ENCODE measurements around the gene SGMS1. TPM values are rescaled to one million over a fixed set of nuclear protein-coding genes. Genes with fewer than 3 reads are reported as not detected.

Gene SGMS1
- total and polyA plus RNA-seq, 2 donors (not counting 3 experiments of a cell fraction or from before 2014, with no cell fraction given), result 9.7 to 23.7 TPM

DNA sequence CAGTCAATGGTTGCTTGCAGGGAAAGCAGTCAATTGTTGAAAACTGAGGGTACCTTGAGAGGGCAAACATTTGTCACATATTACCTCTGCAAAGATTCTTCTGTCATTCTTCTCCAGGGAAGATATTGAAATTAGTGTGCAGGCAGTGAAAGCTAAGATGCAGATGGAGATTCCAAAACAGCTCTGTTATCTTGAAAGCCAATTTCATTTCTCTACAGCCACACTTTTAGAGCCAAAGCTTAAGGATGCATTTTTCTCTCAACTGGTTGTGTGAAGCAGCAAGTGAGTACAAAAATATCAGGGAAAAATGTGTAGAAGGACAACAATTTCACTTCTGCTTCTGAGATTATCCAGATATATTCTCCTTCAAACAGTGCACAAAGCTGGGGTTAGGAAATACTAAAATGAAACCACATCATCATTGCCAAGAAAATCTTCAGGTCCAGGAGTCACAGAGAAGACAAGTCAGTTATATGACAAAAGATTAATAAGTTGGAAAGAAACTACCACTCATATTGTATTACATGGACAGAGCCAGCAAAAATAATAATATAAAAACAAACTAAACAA, 16.3 kb downstream of the SGMS1 start:
- ChIA-PET POLR2A (no interaction called here), CTCF (no interaction called here)
- no peak overlapping the region for H3K4me3 ChIP-seq (replicated peaks in 1 of 3; ENCODE audit: insufficient read depth in 1 of 3, low read depth in 1 of 3, low read length in 3 of 3)
- DNase-seq (ENCODE audit: low read depth, low spot score) (no peak), FAIRE-seq (no peak)
- no TSS peak for BruUV-seq (replicated peaks)
- no peaks in the 10 kb centered on the region for H4K20me1 ChIP-seq (replicated peaks; ENCODE audit: control insufficient read depth, extremely low read depth, insufficient read depth, low read length)
- no peaks in the 10 kb centered on the region for H3K27me3 ChIP-seq (ENCODE audit: control insufficient read depth in 2 of 2, insufficient read depth in 2 of 2, low read length in 2 of 2)
- H3K9ac ChIP-seq (replicated peaks; ENCODE audit: extremely low read depth, insufficient read depth, low read length), result no peak overlapping the region
- TF ChIP-seq, protein P1, sequence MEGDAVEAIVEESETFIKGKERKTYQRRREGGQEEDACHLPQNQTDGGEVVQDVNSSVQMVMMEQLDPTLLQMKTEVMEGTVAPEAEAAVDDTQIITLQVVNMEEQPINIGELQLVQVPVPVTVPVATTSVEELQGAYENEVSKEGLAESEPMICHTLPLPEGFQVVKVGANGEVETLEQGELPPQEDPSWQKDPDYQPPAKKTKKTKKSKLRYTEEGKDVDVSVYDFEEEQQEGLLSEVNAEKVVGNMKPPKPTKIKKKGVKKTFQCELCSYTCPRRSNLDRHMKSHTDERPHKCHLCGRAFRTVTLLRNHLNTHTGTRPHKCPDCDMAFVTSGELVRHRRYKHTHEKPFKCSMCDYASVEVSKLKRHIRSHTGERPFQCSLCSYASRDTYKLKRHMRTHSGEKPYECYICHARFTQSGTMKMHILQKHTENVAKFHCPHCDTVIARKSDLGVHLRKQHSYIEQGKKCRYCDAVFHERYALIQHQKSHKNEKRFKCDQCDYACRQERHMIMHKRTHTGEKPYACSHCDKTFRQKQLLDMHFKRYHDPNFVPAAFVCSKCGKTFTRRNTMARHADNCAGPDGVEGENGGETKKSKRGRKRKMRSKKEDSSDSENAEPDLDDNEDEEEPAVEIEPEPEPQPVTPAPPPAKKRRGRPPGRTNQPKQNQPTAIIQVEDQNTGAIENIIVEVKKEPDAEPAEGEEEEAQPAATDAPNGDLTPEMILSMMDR (IDR thresholded peaks at IDR 0.05; ENCODE audit: extremely low read depth in 1 of 2, insufficient read depth in 1 of 2, low read depth in 1 of 2, low read length in 2 of 2), result no peak
- TF ChIP-seq FOS (IDR thresholded peaks at IDR 0.05; ENCODE audit: borderline replicate concordance, insufficient read depth, low read length) (no peak), GATA2 (IDR thresholded peaks at IDR 0.05; ENCODE audit: insufficient read depth, insufficient read length, low read depth, low read length) (no peak), JUN (IDR thresholded peaks at IDR 0.05; ENCODE audit: borderline replicate concordance, insufficient read depth, insufficient read length, low read depth) (no peak), MYC (IDR thresholded peaks at IDR 0.05; ENCODE audit: low read depth, low read length) (no peak), POLR2A (IDR thresholded peaks at IDR 0.05; ENCODE audit: low read depth, low read length) (no peak), POLR2AphosphoS5 (IDR thresholded peaks at IDR 0.05; ENCODE audit: insufficient read depth, low read depth, low read length) (no peak), EZH2 (IDR thresholded peaks at IDR 0.05; ENCODE audit: borderline replicate concordance, low read depth, low read length, severe bottlenecking) (no peak)
- TF ChIP-seq, protein P2, sequence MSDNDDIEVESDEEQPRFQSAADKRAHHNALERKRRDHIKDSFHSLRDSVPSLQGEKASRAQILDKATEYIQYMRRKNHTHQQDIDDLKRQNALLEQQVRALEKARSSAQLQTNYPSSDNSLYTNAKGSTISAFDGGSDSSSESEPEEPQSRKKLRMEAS (IDR thresholded peaks at IDR 0.05; ENCODE audit: insufficient read depth, insufficient read length), result no peak
- H3K4me2 ChIP-seq (ENCODE audit: insufficient read depth, low read length), result no peak overlapping the region
- H2AFZ ChIP-seq (ENCODE audit: low read depth, low read length), result no peak overlapping the region
- intact Hi-C loops (cut with micrococcal nuclease), result no loop called here
- H3K36me3 ChIP-seq (ENCODE audit: control insufficient read depth in 2 of 2, extremely low read depth in 1 of 2, insufficient read depth in 2 of 2, low read length in 2 of 2), result no peaks in the 10 kb centered on the region
- H3K4me1 ChIP-seq (ENCODE audit: control insufficient read depth, extremely low read depth, insufficient read depth, low read length), result peaks cover 28% of the 10 kb centered on the region
- no peaks in the 10 kb centered on the region for H3K9me3 ChIP-seq (replicated peaks; ENCODE audit: control insufficient read depth, insufficient read depth, low read length)
- H3K27ac ChIP-seq (ENCODE audit: insufficient read depth, low read depth, low read length), result no peak overlapping the region
- peaks cover 7% of the 10 kb centered on the region for H3K79me2 ChIP-seq (ENCODE audit: control insufficient read depth, insufficient read depth, low read length)
- dilution Hi-C loops (cut with MboI; ENCODE audit: extremely low pct_ligation_motif_present, low sequenced_read_pairs), result no loop called here
- H3K9me1 ChIP-seq (replicated peaks; ENCODE audit: control insufficient read depth, extremely low read depth, insufficient read depth, low read length), result no peaks in the 10 kb centered on the region

Measured in endothelial cell of umbilical vein (primary cell).